GM18502 (cell line): ENCODE results near the gene HAAO.
A peak's percentile ranks its signal among the peaks of the same experiment; 100 is the strongest.
"Not testable (repeated sequence)": the region's sequence is repeated elsewhere in the genome, so short reads cannot be mapped to it uniquely, and the experiment has no call there.

Source experiments
- ATAC-seq: cut with Tn5 transposase; IDR thresholded peaks from one replicate; pipeline ENCODE4 v1.9.1; 2021; ENCODE audit warnings: mild to moderate bottlenecking; ENCODE audit not compliant: unreplicated experiment, poor library complexity

The HAAO gene

GRCh38 chr2:42792583-42793333 lies at the start of gene HAAO:
Gene HAAO, minus strand, starts transcription at chr2:42792583. Its CDS starts 47 bp downstream, at chr2:42792536.
- peak; percentile 34 for ATAC-seq

- no peak for ATAC-seq
Measured at GRCh38 chr2:42841344-42841743, 49.0 kb upstream of the HAAO start.

GRCh38 chr2:42840760-42841159 lies 48.4 kb upstream of the HAAO start:
- ATAC-seq: no peak

- ATAC-seq: no peak
Measured at GRCh38 chr2:42839809-42840501, 47.6 kb upstream of the HAAO start.

- no peak for ATAC-seq
Measured at GRCh38 chr2:42838133-42838532, 45.8 kb upstream of the HAAO start.

- ATAC-seq: no peak
Measured at GRCh38 chr2:42835577-42836371, 43.4 kb upstream of the HAAO start.

GRCh38 chr2:42834161-42834560 lies 41.8 kb upstream of the HAAO start:
- ATAC-seq: no peak

GRCh38 chr2:42832289-42832634 lies 39.9 kb upstream of the HAAO start:
- ATAC-seq: no peak

- ATAC-seq: not testable (repeated sequence)
Measured at GRCh38 chr2:42831575-42832288, 39.3 kb upstream of the HAAO start.

- no peak for ATAC-seq
Measured at GRCh38 chr2:42830922-42831574, 38.7 kb upstream of the HAAO start.

GRCh38 chr2:42829671-42830440 lies 37.5 kb upstream of the HAAO start:
- no peak for ATAC-seq

- peak; percentile 87 for ATAC-seq
Measured at GRCh38 chr2:42828487-42829425, 36.4 kb upstream of the HAAO start.

- peak; percentile 68 for ATAC-seq
Measured at GRCh38 chr2:42827647-42828486, 35.5 kb upstream of the HAAO start.

- no peak for ATAC-seq
Measured at GRCh38 chr2:42826231-42826630, 33.8 kb upstream of the HAAO start.

GRCh38 chr2:42824454-42824807 lies 32.0 kb upstream of the HAAO start:
- no peak for ATAC-seq

GRCh38 chr2:42823744-42824453 lies 31.5 kb upstream of the HAAO start:
- ATAC-seq: no peak

GRCh38 chr2:42819160-42819559 lies 26.8 kb upstream of the HAAO start:
- no peak for ATAC-seq
